ENCODE data around the gene TMEM255B. TPM values are rescaled to one million over a fixed set of nuclear protein-coding genes. Genes with fewer than 3 reads are reported as not detected.

Gene TMEM255B
- total RNA-seq (2021) (0.53 and 0.61 TPM in 2 replicates), Bru-seq, nascent RNA (percentile 14 among the genes with signal in this experiment), BruChase-seq, experiment 1, labeled RNA remaining after a 2-hour chase (percentile 14 among the genes with signal in this experiment), BruChase-seq, experiment 2, labeled RNA remaining after a 6-hour chase (percentile 6 among the genes with signal in this experiment)
- long read RNA-seq, full-length matches to known transcripts, result 2 of 2 reads
- long read RNA-seq, partial matches to known transcripts, result 0 of 2 reads
- long read RNA-seq, other reads (novel, unspliced or antisense), result 0 of 2 reads

- intact Hi-C loops (cut with micrococcal nuclease; ENCODE audit: unreplicated experiment), result no loop called here
- Histone ChIP-seq H3K79me2 (ENCODE audit: low read depth) (no peaks in the 10 kb centered on the region), H4K20me1 (ENCODE audit: insufficient read depth) (no peaks in the 10 kb centered on the region), H3F3A (ENCODE audit: insufficient read depth, low read depth) (peaks cover 29% of the 10 kb centered on the region), H3K27me3 (ENCODE audit: insufficient read depth, low read depth) (peaks cover 75% of the 10 kb centered on the region), H3K36me3 (ENCODE audit: low read depth) (no peaks in the 10 kb centered on the region), H3K4me1 (replicated peaks; ENCODE audit: insufficient read depth) (peaks cover 13% of the 10 kb centered on the region), H3K4me2 (peak within 1 kb of the TSS; percentile 67), H3K9me2 (ENCODE audit: insufficient read depth) (no peaks in the 10 kb centered on the region), H3K4me3 (peak within 1 kb of the TSS; percentile 44; the same call in 1 of the 2 replicates), H3K27ac (no peak within 1 kb of the TSS), H3K9me3 (ENCODE audit: insufficient read depth, low read depth) (no peaks in the 10 kb centered on the region), H2AFZ (0 out of 2 replicates have a peak within 1 kb of the TSS, but pooled peaks have one; percentile 52)
- ChIA-PET POLR2A (ENCODE audit: unreplicated experiment) (no interaction called here), CTCF (no interaction called here)
- TSS peak; percentile 70 for BruUV-seq (replicated peaks)
- TF ChIP-seq EZH2 (IDR thresholded peaks at IDR 0.05; ENCODE audit: low read depth), result no peak
- TF ChIP-seq CTCF (conservative IDR thresholded peaks at IDR 0.05), result no peak
- DNase-seq, result peak in 1 of 2 experiments; percentile 64
Observed at GRCh38 chr13:113758651-113759524, at the start of gene TMEM255B. TSS of gene TMEM255B (plus strand) at chr13:113759226. CDS start at chr13:113759270, 44 bp downstream.

DNA sequence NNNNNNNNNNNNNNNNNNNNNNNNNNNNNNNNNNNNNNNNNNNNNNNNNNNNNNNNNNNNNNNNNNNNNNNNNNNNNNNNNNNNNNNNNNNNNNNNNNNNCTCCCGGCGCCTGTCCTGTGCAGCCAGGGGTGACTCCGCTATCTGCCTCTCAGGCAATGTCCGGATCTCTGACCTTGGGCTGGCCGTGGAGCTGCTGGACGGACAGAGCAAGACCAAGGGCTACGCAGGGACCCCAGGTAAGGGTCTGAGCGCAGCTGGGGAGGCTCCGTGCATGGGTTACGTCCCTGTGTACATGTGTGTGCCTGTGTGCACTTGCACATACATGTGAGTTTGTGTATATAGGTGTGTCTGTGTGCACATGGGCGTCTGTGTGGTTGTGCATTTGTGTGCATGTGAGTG is 36.1 kb upstream of the TMEM255B start:
- Histone ChIP-seq H3K36me3 (ENCODE audit: low read depth) (no peaks in the 10 kb centered on the region), H3K4me2 (no peak overlapping the region), H3K9me2 (ENCODE audit: insufficient read depth) (no peaks in the 10 kb centered on the region), H3K27me3 (ENCODE audit: insufficient read depth, low read depth) (no peaks in the 10 kb centered on the region), H4K20me1 (ENCODE audit: insufficient read depth) (no peaks in the 10 kb centered on the region), H3K4me3 (no peak overlapping the region), H3F3A (ENCODE audit: insufficient read depth, low read depth) (peaks cover 15% of the 10 kb centered on the region; the same call in 1 of the 2 replicates), H3K27ac (no peak overlapping the region), H2AFZ (no peak overlapping the region), H3K9me3 (ENCODE audit: insufficient read depth, low read depth) (no peaks in the 10 kb centered on the region), H3K79me2 (ENCODE audit: low read depth) (no peaks in the 10 kb centered on the region), H3K4me1 (replicated peaks; ENCODE audit: insufficient read depth) (no peaks in the 10 kb centered on the region)
- BruUV-seq (replicated peaks), result no TSS peak
- intact Hi-C loops (cut with micrococcal nuclease; ENCODE audit: unreplicated experiment), result no loop called here
- TF ChIP-seq EZH2 (IDR thresholded peaks at IDR 0.05; ENCODE audit: low read depth) (no peak), CTCF (conservative IDR thresholded peaks at IDR 0.05) (no peak)
- no peak for DNase-seq
- POLR2A ChIA-PET (ENCODE audit: unreplicated experiment), result no interaction called here
- CTCF ChIA-PET, result no interaction called here

DNA sequence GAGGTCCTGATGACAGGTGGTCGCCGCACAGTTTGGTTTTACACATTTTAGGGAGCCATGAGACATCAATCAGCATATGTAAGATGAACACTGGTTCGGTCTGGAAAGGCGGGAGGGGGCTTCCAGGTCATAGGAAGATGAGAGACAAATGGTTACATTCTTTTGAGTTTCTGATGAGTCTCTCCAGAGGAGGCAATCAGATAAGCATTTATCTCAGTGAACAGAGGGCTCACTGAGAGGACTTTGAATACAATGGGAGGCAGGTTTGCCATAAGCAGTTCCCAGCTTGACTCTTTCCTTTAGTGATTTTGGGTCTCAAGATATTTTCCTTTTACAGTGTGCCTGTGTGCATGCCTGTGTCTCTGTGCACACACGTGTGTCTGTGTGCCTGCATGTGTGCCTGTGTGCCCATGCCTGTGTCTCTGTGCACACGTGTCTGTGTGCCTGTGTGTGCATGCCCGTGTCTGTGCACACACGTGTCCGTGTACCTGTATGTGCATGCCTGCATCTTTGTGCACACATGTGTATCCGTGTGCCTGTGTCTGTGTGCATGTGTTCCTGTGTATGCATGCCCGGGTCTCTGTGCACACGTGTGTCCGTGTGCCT is 35.5 kb upstream of the TMEM255B start:
- CTCF ChIA-PET, result no interaction called here

More for the DNA sequence above, 35.5 kb upstream of the TMEM255B start:
- Histone ChIP-seq H3K27ac (no peak overlapping the region), H3K4me2 (no peak overlapping the region), H3K4me3 (no peak overlapping the region), H3K4me1 (replicated peaks; ENCODE audit: insufficient read depth) (no peaks in the 10 kb centered on the region), H2AFZ (no peak overlapping the region), H3K27me3 (ENCODE audit: insufficient read depth, low read depth) (peaks cover 2% of the 10 kb centered on the region), H3K9me3 (ENCODE audit: insufficient read depth, low read depth) (no peaks in the 10 kb centered on the region), H3K9me2 (ENCODE audit: insufficient read depth) (no peaks in the 10 kb centered on the region), H3K36me3 (ENCODE audit: low read depth) (no peaks in the 10 kb centered on the region), H3K79me2 (ENCODE audit: low read depth) (no peaks in the 10 kb centered on the region), H4K20me1 (ENCODE audit: insufficient read depth) (no peaks in the 10 kb centered on the region), H3F3A (ENCODE audit: insufficient read depth, low read depth) (peaks cover 15% of the 10 kb centered on the region; the same call in 1 of the 2 replicates)
- TF ChIP-seq EZH2 (IDR thresholded peaks at IDR 0.05; ENCODE audit: low read depth) (no peak), CTCF (conservative IDR thresholded peaks at IDR 0.05) (no peak)
- intact Hi-C loops (cut with micrococcal nuclease; ENCODE audit: unreplicated experiment), result no loop called here
- POLR2A ChIA-PET (ENCODE audit: unreplicated experiment), result no interaction called here
- no peak for DNase-seq
- BruUV-seq (replicated peaks), result no TSS peak
